ENCODE results near the gene SUCLG1.

GRCh38 chr2:84487298-84487996 is 28.4 kb upstream of the SUCLG1 start:
- TF ChIP-seq POLR2AphosphoS5 (IDR thresholded peaks at IDR 0.05; ENCODE audit: low read depth, low read length): no peak
- TF ChIP-seq POLR2A (IDR thresholded peaks at IDR 0.05; ENCODE audit: low read depth, low read length): no peak
- no peak for TF ChIP-seq TAF1 (IDR thresholded peaks at IDR 0.05; ENCODE audit: low read depth, low read length)
- TF ChIP-seq SPI1 (IDR thresholded peaks at IDR 0.05; ENCODE audit: low read depth, low read length): no peak
- no peak for TF ChIP-seq POU2F2 (IDR thresholded peaks at IDR 0.05; ENCODE audit: low read depth, low read length)

Data from GM12891 (cell line).